Upper lobe of right lung (tissue), 1 donor: ENCODE data around the gene KCNMA1. TPM values are rescaled to one million over a fixed set of nuclear protein-coding genes. Genes with fewer than 3 reads are reported as not detected.
A peak's percentile ranks its signal among the peaks of the same experiment; 100 is the strongest.
"Not testable (repeated sequence)": the region's sequence is repeated elsewhere in the genome, so short reads cannot be mapped to it uniquely, and the experiment has no call there.

Source experiments
- ATAC-seq: fragments of 200-7000 bp; cut with Tn5 transposase; one replicate; pipeline ENCODE4 v1.9.1; 2020; ENCODE audit warnings: mild to moderate bottlenecking, moderate library complexity
- DNase-seq: peaks from one replicate; pipeline ENCODE4 v3.0.0-alpha.2; 2020
- H3K27ac ChIP-seq: fragments of 200-600 bp; one replicate; pipeline ENCODE4 v1.8.0; 2022
- H3K27me3 ChIP-seq: fragments of 200-600 bp; one replicate; pipeline ENCODE4 v1.8.0; 2022; ENCODE audit warnings: mild to moderate bottlenecking
- H3K36me3 ChIP-seq: fragments of 200-600 bp; one replicate; pipeline ENCODE4 v1.8.0; 2022
- H3K4me1 ChIP-seq: fragments of 200-600 bp; one replicate; pipeline ENCODE4 v1.8.0; 2022
- H3K4me3 ChIP-seq: fragments of 200-600 bp; one replicate; pipeline ENCODE4 v1.8.0; 2022; ENCODE audit warnings: mild to moderate bottlenecking
- H3K9me3 ChIP-seq: fragments of 200-600 bp; one replicate; pipeline ENCODE4 v1.8.0; 2022
- intact Hi-C: fragments of 100-400 bp; cut with DNase I; formaldehyde crosslinking; loops from one replicate; pipeline ENCODE4 v1.11.0; 2022
- total RNA-seq: library from RNA; stranded (reverse); fragmentation: NEBNext Ultra II Directional; extraction: Animal tissue kit (Norgen Biotek cat#: 25700); gene quantifications from one replicate; pipeline ENCODE4 v1.2.1, GENCODE V29; 2021
- TF ChIP-seq, protein P1 (sequence below): fragments of 200-600 bp; IDR thresholded peaks from one replicate; pipeline ENCODE4 v1.8.0; 2022; ENCODE audit warnings: antibody characterized with exemption
- donor health status: DM: no; HTN: yes; CAD: no; lungs with severe emphysema.

KCNMA1 gene
- total RNA-seq, 1 donor from 2014 or later = 26.3 TPM

DNA sequence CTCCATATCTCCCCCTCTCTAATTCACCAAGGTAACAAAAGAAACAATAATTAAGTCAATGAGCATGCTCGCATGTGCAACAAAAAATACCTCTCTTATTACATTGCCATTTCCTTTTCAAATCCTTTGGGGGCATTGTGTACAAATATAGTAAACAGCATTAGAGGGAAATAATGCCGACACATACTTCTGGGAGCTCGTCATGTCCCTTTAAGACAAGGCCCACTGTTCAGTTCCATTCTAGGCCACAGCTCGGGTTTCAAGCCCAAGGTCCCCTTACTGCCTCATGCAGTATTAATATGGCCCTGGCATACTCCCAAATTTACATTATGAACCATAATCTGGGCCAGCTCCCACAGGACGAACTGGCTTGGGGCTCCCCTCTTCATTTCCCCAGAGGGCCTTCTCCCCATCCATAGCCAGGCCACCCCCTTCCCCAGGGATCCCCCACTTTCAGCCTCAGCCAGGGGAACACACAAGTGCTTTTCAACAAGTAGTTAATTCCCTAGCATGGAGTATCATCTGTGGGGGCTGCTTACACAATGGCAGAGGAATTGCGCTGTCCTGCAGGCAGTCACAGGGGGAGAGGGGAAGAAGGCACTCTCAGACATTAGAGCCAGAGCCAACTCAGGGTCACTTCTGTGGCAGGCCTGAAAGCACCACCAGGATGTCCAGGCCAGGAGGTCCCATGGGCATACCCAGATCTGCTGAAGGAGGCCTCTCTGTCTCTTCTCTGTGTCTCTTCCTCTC lies 110.6 kb downstream of the KCNMA1 start:
- DNase-seq = no peak
- intact Hi-C loops = no loop called here

DNA sequence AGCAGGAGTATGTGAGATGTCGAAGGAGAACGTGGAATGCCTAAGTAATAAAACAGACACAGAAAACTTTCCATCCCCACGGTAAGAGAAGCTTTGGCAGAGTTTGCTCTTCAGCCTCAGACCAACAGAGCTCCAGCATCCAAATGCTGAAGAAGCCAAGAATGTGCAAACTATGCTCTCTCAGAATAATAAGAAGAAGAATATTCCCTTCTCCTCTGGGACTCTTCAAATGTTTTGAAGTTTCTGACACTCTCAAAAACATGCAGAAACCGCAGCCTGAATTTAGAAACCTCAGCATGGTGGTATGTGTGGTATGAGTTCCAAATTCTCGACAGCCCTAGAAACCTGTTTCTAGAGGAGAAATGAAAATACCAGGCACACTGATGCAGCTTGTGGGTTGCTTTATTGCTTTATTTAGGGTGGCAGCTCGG lies 113.3 kb downstream of the KCNMA1 start:
- intact Hi-C loops = no loop called here
- H3K4me1 ChIP-seq = no peaks in the 10 kb centered on the region
- H3K27me3 ChIP-seq = no peaks in the 10 kb centered on the region
- DNase-seq (no peak), ATAC-seq (peak; percentile 48)
- no peaks in the 10 kb centered on the region for H3K36me3 ChIP-seq
- H3K27ac ChIP-seq = no peak overlapping the region
- TF ChIP-seq, protein P1, sequence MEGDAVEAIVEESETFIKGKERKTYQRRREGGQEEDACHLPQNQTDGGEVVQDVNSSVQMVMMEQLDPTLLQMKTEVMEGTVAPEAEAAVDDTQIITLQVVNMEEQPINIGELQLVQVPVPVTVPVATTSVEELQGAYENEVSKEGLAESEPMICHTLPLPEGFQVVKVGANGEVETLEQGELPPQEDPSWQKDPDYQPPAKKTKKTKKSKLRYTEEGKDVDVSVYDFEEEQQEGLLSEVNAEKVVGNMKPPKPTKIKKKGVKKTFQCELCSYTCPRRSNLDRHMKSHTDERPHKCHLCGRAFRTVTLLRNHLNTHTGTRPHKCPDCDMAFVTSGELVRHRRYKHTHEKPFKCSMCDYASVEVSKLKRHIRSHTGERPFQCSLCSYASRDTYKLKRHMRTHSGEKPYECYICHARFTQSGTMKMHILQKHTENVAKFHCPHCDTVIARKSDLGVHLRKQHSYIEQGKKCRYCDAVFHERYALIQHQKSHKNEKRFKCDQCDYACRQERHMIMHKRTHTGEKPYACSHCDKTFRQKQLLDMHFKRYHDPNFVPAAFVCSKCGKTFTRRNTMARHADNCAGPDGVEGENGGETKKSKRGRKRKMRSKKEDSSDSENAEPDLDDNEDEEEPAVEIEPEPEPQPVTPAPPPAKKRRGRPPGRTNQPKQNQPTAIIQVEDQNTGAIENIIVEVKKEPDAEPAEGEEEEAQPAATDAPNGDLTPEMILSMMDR = no peak
- no peak overlapping the region for H3K4me3 ChIP-seq
- H3K9me3 ChIP-seq = no peaks in the 10 kb centered on the region

More for the DNA sequence above, 110.6 kb downstream of the KCNMA1 start:
- ATAC-seq = no peak
- Histone ChIP-seq H3K36me3 (no peaks in the 10 kb centered on the region), H3K27me3 (no peaks in the 10 kb centered on the region), H3K9me3 (no peaks in the 10 kb centered on the region), H3K27ac (no peak overlapping the region), H3K4me3 (no peak overlapping the region), H3K4me1 (peaks cover 4% of the 10 kb centered on the region)
- TF ChIP-seq, protein P1 = no peak

DNA sequence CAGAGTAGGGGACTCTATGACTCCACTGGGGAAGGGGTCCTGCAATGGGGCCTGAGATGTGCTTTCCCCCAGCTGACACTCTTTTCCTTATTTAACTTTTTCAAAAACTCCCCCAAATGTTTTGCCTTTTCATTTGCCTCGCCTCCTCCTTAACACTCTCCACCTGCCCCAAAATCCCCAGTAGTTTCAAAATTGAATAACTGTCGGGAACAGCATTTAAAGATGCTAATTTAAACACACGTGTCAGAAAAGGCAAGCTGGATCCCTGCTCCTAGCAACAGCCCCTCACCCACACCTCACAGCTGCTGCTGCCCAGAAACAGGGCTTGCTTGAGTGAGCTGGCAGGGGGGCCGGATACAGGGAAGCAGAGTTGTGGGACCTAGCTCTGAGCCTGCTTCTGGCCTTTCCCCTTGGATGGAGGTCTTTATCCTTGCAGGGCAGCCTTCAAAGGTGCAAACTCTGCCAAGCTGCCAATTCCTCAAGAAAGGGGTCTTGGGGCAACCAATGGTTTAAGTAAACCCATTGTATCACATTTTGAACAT lies 115.3 kb downstream of the KCNMA1 start:
- no peaks in the 10 kb centered on the region for H3K9me3 ChIP-seq
- intact Hi-C loops = no loop called here
- H3K4me1 ChIP-seq = no peaks in the 10 kb centered on the region
- no peaks in the 10 kb centered on the region for H3K27me3 ChIP-seq
- TF ChIP-seq, protein P1 = no peak
- no peak for DNase-seq
- H3K4me3 ChIP-seq = no peak overlapping the region
- no peaks in the 10 kb centered on the region for H3K36me3 ChIP-seq
- no peak overlapping the region for H3K27ac ChIP-seq
- no peak for ATAC-seq

DNA sequence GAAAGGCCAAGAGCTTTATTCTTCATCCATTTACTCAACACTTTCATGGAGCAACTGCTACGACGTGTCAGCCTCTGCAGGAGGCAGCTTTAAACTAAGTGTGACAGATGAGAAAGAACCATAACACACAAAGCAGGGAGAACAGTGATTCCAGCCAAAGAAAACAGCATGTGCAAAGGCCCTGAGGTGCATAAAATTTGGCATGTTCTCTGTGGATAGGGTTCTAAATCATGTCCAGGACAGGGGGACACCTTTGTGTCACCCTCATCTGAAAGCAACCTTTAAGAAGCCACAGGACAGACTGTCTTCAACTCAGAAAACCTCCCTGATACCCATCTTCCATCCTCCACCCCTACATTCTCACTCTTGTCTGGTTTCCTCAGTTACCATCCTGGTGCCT lies 116.6 kb downstream of the KCNMA1 start:
- no peaks in the 10 kb centered on the region for H3K36me3 ChIP-seq
- ATAC-seq (no peak), DNase-seq (no peak)
- TF ChIP-seq, protein P1 = no peak
- intact Hi-C loops = no loop called here
- H3K4me1 ChIP-seq = no peaks in the 10 kb centered on the region
- no peak overlapping the region for H3K27ac ChIP-seq
- H3K9me3 ChIP-seq = no peaks in the 10 kb centered on the region
- no peak overlapping the region for H3K4me3 ChIP-seq
- no peaks in the 10 kb centered on the region for H3K27me3 ChIP-seq

DNA sequence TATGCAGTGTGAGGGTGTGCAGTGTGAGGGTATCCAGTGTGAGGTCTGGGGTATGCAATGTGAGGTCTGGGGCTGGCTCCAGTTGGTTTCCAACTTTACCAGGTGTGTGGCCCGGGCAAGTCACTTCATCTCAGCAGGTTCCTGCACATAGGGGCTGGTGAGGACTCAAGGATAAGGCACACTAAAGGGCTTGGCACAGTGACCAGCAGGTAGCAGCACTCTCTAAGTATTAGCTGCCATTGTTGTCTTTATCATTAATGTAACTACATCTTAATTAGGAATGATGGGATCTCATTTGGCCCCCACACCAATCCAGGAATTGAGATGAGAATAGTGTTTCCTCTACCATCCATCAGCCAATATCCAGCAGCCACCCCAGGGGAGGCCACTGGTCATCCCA lies 117.3 kb downstream of the KCNMA1 start:
- Histone ChIP-seq H3K27ac (no peak overlapping the region), H3K36me3 (no peaks in the 10 kb centered on the region), H3K4me1 (no peaks in the 10 kb centered on the region), H3K9me3 (no peaks in the 10 kb centered on the region), H3K27me3 (no peaks in the 10 kb centered on the region), H3K4me3 (no peak overlapping the region)
- intact Hi-C loops = no loop called here
- ATAC-seq (peak; percentile 5), DNase-seq (no peak)
- TF ChIP-seq, protein P1 = no peak

DNA sequence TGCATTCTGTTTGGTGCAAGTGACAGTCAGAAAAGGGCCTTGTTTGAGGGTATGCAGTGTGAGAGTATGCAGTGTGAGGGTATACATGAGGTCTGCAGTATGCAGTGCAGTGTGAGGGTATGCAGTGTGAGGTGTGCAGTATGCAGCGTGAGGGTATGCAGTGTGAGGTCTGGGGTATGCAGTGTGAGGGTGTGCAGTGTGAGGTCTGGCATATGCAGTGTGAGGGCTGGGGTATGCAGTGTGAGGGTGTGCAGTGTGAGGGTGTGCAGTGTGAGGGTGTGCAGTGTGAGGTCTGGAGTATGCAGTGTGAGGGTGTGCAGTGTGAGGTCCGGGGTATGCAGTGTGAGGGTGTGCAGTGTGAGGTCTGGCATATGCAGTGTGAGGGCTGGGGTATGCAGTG lies 117.8 kb downstream of the KCNMA1 start:
- DNase-seq, H3K36me3 ChIP-seq, intact Hi-C loops, H3K4me3 ChIP-seq, H3K4me1 ChIP-seq, H3K27ac ChIP-seq, H3K27me3 ChIP-seq, H3K9me3 ChIP-seq: not testable (repeated sequence)
- ATAC-seq = peak; percentile 4
